Endometrial microvascular endothelial cells (primary cell): ENCODE data around the gene MED13L. TPM values are rescaled to one million over a fixed set of nuclear protein-coding genes. Genes with fewer than 3 reads are reported as not detected.

Experiments used
- in situ Hi-C: cut with HindIII; loops from 2 replicates; pipeline ENCODE4 v1.10.0; 2017; ENCODE audit warnings: low sequenced_read_pairs, low pct_unique_long_range_greater_than_20kb; ENCODE audit errors: inconsistent ontology term
- total RNA-seq: library from RNA; depleted of rRNA; stranded (reverse); fragments of >200 nt; gene quantifications from one replicate; pipeline ENCODE4 v1.2.3, GENCODE V29; 2015; ENCODE audit errors: inconsistent ontology term

MED13L gene
- total RNA-seq, 1 donor from 2014 or later = 43.1 TPM

- in situ Hi-C loops = no loop called here
Measured at GRCh38 chr12:116201359-116201758, 76.1 kb downstream of the MED13L start.

- in situ Hi-C loops = no loop called here
Measured at GRCh38 chr12:116200812-116201211, 76.7 kb downstream of the MED13L start.

- in situ Hi-C loops = no loop called here
Measured at GRCh38 chr12:116199160-116199706, 78.3 kb downstream of the MED13L start.

GRCh38 chr12:116196752-116197718 is 80.5 kb downstream of the MED13L start:
- in situ Hi-C loops = no loop called here

GRCh38 chr12:116196226-116196625 is 81.3 kb downstream of the MED13L start:
- in situ Hi-C loops = no loop called here

GRCh38 chr12:116194935-116195431 is 82.5 kb downstream of the MED13L start:
- in situ Hi-C loops = no loop called here

- in situ Hi-C loops = no loop called here
Measured at GRCh38 chr12:116189692-116190091, 87.8 kb downstream of the MED13L start.

- in situ Hi-C loops = no loop called here
Measured at GRCh38 chr12:116188581-116188980, 88.9 kb downstream of the MED13L start.

GRCh38 chr12:116187151-116187511 is 90.4 kb downstream of the MED13L start:
- in situ Hi-C loops = no loop called here

GRCh38 chr12:116186482-116187150 is 90.9 kb downstream of the MED13L start:
- in situ Hi-C loops = no loop called here

- in situ Hi-C loops = no loop called here
Measured at GRCh38 chr12:116184763-116185162, 92.7 kb downstream of the MED13L start.

GRCh38 chr12:116183741-116184141 is 93.8 kb downstream of the MED13L start:
- in situ Hi-C loops = no loop called here

GRCh38 chr12:116182359-116183063 is 95.0 kb downstream of the MED13L start:
- in situ Hi-C loops = no loop called here

GRCh38 chr12:116180448-116180847 is 97.0 kb downstream of the MED13L start:
- in situ Hi-C loops = no loop called here

GRCh38 chr12:116179384-116179783 is 98.1 kb downstream of the MED13L start:
- in situ Hi-C loops = no loop called here

- in situ Hi-C loops = no loop called here
Measured at GRCh38 chr12:116177017-116177416, 100.5 kb downstream of the MED13L start.

GRCh38 chr12:116174904-116175303 is 102.6 kb downstream of the MED13L start:
- in situ Hi-C loops = no loop called here

- in situ Hi-C loops = no loop called here
Measured at GRCh38 chr12:116174006-116174405, 103.5 kb downstream of the MED13L start.

GRCh38 chr12:116172224-116172849 is 105.2 kb downstream of the MED13L start:
- in situ Hi-C loops = no loop called here
